DMS53 (cell line): ENCODE data around the gene GNB4.

Source experiments
- DNase-seq: peaks from one replicate; lab custom pipeline; 2025; lab: John Stamatoyannopoulos, UW

GNB4 gene

DNA sequence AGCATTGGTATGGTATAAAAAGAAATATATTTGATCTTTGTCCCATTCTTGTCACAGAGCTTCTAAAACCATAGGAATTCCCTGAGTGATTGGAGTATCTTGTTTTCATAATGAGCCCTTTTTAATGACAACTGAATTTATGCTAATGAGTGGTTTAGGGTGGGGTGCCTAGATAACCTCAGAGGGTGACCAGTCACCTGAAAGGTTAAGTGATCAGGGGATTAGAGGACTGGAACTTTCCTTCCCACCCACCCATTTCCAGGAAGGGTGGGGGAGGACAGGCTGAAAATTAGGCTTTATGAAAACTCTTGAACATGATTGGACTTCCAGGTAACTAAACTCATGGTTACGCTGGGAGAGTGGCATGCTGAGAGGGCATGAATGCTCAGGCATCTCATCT lies 95.3 kb downstream of the GNB4 start:
- no peak for DNase-seq

DNA sequence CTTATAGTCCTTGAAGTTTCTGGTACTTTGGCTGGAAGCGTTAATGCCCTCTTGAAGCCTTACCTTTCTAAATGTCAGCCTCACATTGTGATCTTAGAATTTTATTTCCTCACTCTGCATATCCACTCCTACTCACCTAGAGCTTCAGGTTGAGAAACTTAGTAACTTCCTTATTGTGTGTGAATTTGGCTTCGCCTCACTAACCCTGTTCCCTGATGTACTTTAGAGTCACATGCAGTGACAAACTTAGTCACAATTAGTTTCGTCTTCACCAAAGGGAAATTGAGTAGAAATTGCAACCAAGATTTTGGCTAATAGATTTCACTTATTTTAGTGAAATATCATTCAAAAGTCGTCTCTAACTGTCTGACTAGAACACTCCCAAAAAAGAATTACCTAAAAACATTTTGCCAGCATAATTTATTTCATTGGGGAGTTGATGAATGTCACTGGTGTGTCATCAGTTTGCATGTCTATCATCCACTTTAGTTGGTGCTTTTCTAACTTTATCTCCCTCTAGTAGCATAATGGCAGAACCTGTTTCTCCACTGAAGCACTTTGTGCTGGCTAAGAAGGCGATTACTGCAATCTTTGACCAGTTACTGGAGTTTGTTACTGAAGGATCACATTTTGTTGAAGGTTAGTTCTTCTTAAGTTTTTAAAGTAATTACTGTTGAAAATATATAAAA lies 102.8 kb downstream of the GNB4 start:
- peak; percentile 21 for DNase-seq

DNA sequence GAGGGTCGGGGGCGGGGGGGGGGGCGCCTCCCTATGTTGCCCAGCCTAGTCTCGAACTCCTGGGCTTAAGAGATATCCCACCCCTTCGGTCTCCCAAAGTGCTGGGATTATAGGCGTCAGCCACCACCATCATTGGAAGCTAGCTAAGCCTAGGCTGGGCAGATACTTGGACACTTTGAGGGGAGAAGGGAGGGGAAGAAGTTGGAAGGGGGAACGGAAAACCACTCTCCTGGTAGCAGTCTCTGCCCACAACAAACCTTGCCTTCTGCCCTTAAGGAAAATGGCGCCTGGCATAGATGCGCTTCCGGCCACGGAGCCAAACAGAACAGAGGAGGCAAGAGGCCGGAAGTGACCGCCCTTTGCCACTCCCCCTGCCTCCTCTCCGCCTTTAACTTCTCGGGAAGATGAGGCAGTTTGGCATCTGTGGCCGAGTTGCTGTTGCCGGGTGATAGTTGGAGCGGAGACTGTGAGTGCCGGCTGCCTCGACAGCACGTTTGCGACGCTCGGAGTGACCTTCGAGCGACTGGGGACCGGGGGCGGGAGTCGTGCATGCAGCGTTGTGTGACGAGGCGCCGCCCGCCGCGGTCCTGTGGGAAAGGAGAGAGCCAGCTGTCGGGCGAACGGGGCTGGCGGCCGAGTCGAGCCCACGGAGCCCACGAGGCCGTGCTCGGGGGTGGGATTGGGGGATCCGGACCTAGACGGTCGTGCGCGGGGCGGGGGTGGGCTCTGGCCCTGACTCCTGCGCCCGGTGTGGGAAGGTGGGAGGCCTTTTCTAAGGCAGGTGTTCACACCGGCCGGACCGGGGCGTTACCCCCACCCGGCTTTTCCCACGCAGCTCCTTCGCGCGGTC lies 103.7 kb downstream of the GNB4 start, which contains the start of gene MFN1:
MFN1 (plus strand) TSS at position 365 of the 850 bp plus-strand sequence. CDS start 1,143 bp downstream, outside the sequence.
- peak; percentile 95 for DNase-seq
